ENCODE measurements around the gene EML6.

Gene EML6

DNA sequence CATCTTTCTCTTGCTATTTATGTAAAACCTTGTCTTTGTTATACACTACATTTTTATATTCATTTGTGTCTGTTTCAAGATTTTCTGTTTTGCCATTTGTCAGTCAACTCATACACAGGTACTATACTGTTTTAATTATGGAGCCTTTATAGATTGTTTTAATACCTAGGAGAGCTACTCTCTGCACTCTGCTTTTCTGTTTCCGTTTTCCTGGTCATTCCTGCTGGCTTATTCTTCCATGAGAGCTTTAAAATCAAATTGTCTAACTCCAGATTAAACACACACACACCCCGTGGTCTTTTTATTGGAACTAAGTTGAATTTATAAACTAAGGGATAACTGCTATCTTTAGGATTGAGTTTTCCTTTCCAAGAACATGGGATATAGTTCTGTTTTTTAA lies 165.6 kb downstream of the EML6 start:
- no peak for DNase-seq

GRCh38 chr2:54891909-54892308 lies 168.4 kb downstream of the EML6 start:
- DNase-seq = no peak

GRCh38 chr2:54894467-54894866 lies 171.0 kb downstream of the EML6 start:
- no peak for DNase-seq

DNA sequence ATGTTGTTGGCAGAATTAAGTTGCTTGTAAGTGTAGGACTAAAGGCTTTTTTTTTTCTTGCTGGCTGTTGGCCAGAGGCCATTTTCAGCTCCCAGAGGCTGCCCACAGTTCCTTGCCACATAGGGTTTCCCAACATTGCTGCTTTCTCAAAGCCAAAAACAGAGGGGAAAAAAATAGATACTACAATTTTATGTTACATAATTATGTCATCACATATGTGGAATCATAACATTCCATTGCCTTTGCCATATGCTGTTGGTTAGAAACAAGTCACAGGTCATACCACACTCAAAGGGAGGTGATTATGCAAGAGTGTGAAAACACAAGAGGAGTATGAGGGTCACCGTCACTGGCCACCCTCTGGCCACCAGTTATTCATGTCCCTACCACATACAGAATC lies 172.3 kb downstream of the EML6 start:
- no peak for DNase-seq

- DNase-seq = no peak
These were observed 174.2 kb downstream of the EML6 start for GRCh38 chr2:54897420-54898310.

- DNase-seq = peak in 1 of 2 donors; percentile 32
These were observed 175.2 kb downstream of the EML6 start for GRCh38 chr2:54898456-54899226.

DNA sequence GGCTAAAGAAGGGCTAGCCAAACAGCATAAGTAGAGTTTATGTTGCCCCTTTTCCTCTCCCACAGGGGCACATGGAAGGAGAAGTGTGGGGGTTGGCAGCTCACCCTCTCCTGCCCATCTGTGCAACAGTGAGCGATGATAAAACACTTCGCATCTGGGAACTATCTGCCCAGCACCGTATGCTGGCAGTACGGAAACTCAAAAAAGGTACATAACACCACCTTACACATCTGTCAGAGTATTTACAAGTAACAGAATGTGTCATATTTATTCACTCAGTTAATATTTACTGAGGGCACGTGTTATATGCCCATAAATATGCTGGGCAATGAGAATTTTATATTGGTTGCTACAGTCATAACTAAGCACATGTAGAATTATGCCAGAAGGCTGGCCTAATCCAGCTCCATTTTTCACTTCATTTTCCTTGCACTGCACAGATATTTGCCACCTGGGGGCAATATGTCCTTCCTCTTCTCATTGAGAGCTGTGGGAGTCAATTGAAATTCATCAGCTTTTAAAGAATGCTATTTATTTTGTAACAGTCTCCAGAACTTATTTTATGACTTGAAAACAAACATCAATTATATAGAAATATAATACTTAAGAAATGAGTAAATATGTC lies 176.2 kb downstream of the EML6 start:
- DNase-seq = peak in 1 of 2 donors; percentile 70

- no peak for DNase-seq
These were observed 177.9 kb downstream of the EML6 start for GRCh38 chr2:54901224-54901986.

GRCh38 chr2:54902763-54903162 lies 179.3 kb downstream of the EML6 start:
- no peak for DNase-seq

- no peak for DNase-seq
These were observed 180.5 kb downstream of the EML6 start for GRCh38 chr2:54903736-54904554.

DNA sequence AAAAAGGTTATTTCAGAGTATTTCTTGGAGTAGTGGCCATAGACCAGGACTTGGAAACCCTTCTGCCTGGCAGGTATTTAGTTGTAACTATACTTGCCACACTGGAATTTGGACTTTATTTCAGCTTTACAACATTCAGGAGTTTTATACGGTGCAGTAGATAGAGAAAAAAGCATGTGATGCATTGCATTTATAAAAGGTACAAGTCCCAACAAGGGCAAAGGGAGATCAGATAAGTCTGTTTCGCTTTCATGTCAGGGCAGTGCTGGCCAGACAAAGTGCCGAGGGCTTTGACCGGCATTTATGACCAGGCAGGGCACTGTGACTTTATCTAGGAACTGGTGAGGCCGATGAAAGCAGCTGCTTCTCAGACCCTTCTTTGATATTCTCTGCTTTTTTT lies 181.4 kb downstream of the EML6 start:
- no peak for DNase-seq

- DNase-seq = peak; percentile 33 to 47
These were observed 183.3 kb downstream of the EML6 start for GRCh38 chr2:54906716-54907115.

- DNase-seq = no peak
These were observed 184.2 kb downstream of the EML6 start for GRCh38 chr2:54907663-54908062.

DNA sequence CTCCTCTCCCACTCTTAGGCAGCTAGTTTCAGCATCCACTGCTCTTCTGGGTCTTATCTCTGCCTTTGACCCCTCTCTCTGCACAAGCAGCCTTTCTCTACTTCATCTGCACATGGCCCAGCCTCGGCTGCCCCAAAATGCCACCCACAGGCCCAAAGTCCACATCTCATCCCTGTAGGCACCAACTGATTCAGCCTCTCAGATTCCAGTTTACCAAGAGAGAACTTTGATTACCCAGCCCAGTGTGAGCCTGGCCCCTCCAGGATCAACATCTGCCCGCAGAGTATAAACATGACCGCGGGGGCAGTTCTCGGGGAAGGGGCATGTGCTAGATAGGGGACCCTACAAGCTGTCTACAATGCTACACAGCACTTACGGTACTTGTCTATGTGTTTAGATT lies 185.1 kb downstream of the EML6 start:
- DNase-seq = no peak

DNA sequence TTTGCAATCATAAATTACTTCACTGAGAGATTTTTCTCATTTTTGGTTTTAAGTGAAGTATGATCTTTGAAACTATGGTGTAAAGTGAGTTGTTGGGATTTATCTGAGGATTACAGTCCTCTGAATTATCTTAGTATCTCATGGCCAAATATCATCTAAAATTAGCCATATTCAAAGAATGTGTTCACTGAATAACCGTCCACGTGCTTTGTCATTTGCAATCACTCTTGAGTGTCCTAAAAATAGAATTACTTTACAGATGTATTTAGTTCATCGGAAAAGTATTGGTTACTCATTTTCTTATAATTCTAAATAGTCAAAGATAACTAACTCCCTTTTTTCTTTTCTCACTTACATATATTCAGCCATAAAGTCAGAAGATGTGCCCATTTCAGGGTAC lies 185.5 kb downstream of the EML6 start:
- DNase-seq = no peak

GRCh38 chr2:54912305-54912704 lies 188.8 kb downstream of the EML6 start:
- DNase-seq = no peak

GRCh38 chr2:54912893-54913292 lies 189.4 kb downstream of the EML6 start:
- DNase-seq = no peak

- DNase-seq = no peak
These were observed 191.2 kb downstream of the EML6 start for GRCh38 chr2:54914637-54915036.

GRCh38 chr2:54915101-54915500 lies 191.6 kb downstream of the EML6 start:
- no peak for DNase-seq

DNA sequence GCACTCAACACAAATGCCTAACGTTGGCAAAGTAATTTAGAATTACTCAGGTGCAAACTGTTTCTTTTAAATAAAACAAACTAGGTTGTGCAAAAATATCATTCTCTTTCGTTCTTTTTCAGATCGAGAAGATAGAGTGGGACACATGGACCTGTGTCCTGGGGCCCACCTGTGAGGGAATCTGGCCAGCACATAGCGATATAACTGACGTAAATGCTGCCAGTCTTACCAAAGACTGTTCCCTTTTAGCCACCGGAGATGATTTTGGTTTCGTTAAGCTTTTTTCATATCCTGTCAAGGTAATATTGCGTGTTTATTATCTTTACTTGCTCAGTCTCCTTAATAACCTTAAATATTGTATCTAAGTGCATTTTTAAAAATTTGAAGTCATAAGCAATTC lies 193.2 kb downstream of the EML6 start:
- DNase-seq = no peak

- DNase-seq = no peak
These were observed 195.3 kb downstream of the EML6 start for GRCh38 chr2:54918647-54919280.

All from hippocampal formation (tissue), 2 donors.